Subcutaneous abdominal adipose tissue (tissue), 5 donors: Measurements from ENCODE around the gene ERICH3.

Experiments
- H3K27ac ChIP-seq: one replicate; pipeline ENCODE4 v1.7.0; 2013; ENCODE audit warnings: low read depth, mild to moderate bottlenecking, inconsistent platforms, low read length, moderate library complexity
- H3K27me3 ChIP-seq, 5 donors: one replicate each; pipeline ENCODE4 v1.7.0; 2013; ENCODE audit warnings: low read length in 5 of 5, inconsistent platforms in 1 of 5; ENCODE audit not compliant: control insufficient read depth in 5 of 5, insufficient read depth in 4 of 5
- H3K36me3 ChIP-seq, 5 donors: one replicate each; pipeline ENCODE4 v1.7.0; 2013; ENCODE audit warnings: low read length in 5 of 5; ENCODE audit not compliant: control insufficient read depth in 5 of 5, insufficient read depth in 5 of 5
- H3K4me1 ChIP-seq, 5 donors: one replicate each; pipeline ENCODE4 v1.7.0; 2013; ENCODE audit warnings: low read length in 5 of 5, mild to moderate bottlenecking in 3 of 5, moderate library complexity in 1 of 5; ENCODE audit not compliant: control insufficient read depth in 5 of 5, insufficient read depth in 5 of 5
- H3K4me3 ChIP-seq, 5 donors: one replicate each; pipeline ENCODE4 v1.7.0; 2013; ENCODE audit warnings: low read length in 5 of 5, low read depth in 1 of 5
- H3K9ac ChIP-seq, 5 donors: one replicate each; pipeline ENCODE4 v1.7.0; 2013; ENCODE audit warnings: low read length in 5 of 5, mild to moderate bottlenecking in 4 of 5, moderate library complexity in 3 of 5
- H3K9me3 ChIP-seq, 5 donors: one replicate each; pipeline ENCODE4 v1.7.0; 2013; ENCODE audit warnings: low read length in 5 of 5; ENCODE audit not compliant: control insufficient read depth in 5 of 5
- donor health status: healthy.
- donor health status: healthy.
- donor health status: healthy.
- donor health status: healthy.
- donor health status: healthy.

ERICH3 gene

GRCh38 chr1:74596717-74597116, 76.9 kb downstream of the ERICH3 start:
- no peak overlapping the region for H3K4me3 ChIP-seq
- no peaks in the 10 kb centered on the region for H3K27me3 ChIP-seq
- H3K9me3 ChIP-seq: no peaks in the 10 kb centered on the region

GRCh38 chr1:74593887-74594866, 79.4 kb downstream of the ERICH3 start:
- Histone ChIP-seq H3K9ac (no peak overlapping the region), H3K4me1 (no peaks in the 10 kb centered on the region), H3K4me3 (no peak overlapping the region), H3K9me3 (no peaks in the 10 kb centered on the region), H3K27me3 (no peaks in the 10 kb centered on the region), H3K36me3 (no peaks in the 10 kb centered on the region), H3K27ac (no peak overlapping the region)

More at GRCh38 chr1:74596717-74597116, 76.9 kb downstream of the ERICH3 start:
- Histone ChIP-seq H3K4me1 (no peaks in the 10 kb centered on the region), H3K9ac (no peak overlapping the region), H3K36me3 (no peaks in the 10 kb centered on the region), H3K27ac (no peak overlapping the region)

GRCh38 chr1:74592580-74593355, 80.8 kb downstream of the ERICH3 start:
- H3K9ac ChIP-seq: no peak overlapping the region
- no peak overlapping the region for H3K4me3 ChIP-seq
- H3K27ac ChIP-seq: no peak overlapping the region
- H3K4me1 ChIP-seq: no peaks in the 10 kb centered on the region
- no peaks in the 10 kb centered on the region for H3K27me3 ChIP-seq
- no peaks in the 10 kb centered on the region for H3K9me3 ChIP-seq
- no peaks in the 10 kb centered on the region for H3K36me3 ChIP-seq

GRCh38 chr1:74591949-74592348, 81.6 kb downstream of the ERICH3 start:
- no peaks in the 10 kb centered on the region for H3K27me3 ChIP-seq

DNA sequence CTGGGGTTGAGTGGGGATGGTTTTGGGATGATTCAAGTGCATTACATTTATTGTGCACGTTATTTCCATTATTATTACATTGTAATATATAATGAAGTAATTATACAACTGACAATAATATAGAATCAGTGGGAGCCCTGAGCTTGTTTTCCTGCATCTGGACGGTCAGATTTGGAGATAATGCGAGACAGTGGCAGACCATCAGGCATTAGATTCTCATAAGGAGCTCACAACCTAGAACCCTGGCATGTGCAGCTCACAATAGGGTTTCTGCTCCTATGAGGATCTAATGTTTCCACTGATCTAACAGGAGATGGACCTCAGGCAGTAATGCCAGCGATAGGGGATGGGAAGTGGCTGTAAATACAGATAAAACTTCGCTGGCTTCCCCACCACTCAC, 83.3 kb downstream of the ERICH3 start:
- Histone ChIP-seq H3K27ac (no peak overlapping the region), H3K9me3 (no peaks in the 10 kb centered on the region), H3K4me1 (no peaks in the 10 kb centered on the region), H3K9ac (no peak overlapping the region), H3K27me3 (no peaks in the 10 kb centered on the region), H3K36me3 (no peaks in the 10 kb centered on the region), H3K4me3 (no peak overlapping the region)

More at GRCh38 chr1:74591949-74592348, 81.6 kb downstream of the ERICH3 start:
- Histone ChIP-seq H3K9me3 (no peaks in the 10 kb centered on the region), H3K27ac (no peak overlapping the region), H3K4me1 (no peaks in the 10 kb centered on the region), H3K36me3 (no peaks in the 10 kb centered on the region), H3K4me3 (no peak overlapping the region), H3K9ac (no peak overlapping the region)

DNA sequence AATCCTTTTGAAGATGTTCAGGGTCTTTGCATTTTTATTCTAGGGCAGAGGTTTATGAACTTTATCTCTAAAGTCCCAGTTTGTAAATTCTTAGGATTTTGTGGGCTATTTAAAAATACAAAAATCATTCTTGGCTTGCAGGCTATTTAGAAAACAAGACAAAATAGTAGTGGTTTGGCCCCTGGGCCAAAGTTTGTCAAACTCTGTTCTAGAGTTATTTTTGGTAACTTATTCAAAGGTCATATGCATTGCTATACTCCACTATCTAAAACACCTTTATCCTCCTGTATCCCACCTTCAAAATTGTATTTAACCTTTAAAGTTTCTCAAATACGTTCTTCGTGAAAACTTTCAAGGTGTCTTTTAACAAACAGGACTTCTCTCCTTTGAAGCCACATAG, 85.7 kb downstream of the ERICH3 start:
- no peak overlapping the region for H3K27ac ChIP-seq
- H3K9ac ChIP-seq: no peak overlapping the region
- no peak overlapping the region for H3K4me3 ChIP-seq
- H3K4me1 ChIP-seq: no peaks in the 10 kb centered on the region
- no peaks in the 10 kb centered on the region for H3K9me3 ChIP-seq
- no peaks in the 10 kb centered on the region for H3K36me3 ChIP-seq
- H3K27me3 ChIP-seq: no peaks in the 10 kb centered on the region

DNA sequence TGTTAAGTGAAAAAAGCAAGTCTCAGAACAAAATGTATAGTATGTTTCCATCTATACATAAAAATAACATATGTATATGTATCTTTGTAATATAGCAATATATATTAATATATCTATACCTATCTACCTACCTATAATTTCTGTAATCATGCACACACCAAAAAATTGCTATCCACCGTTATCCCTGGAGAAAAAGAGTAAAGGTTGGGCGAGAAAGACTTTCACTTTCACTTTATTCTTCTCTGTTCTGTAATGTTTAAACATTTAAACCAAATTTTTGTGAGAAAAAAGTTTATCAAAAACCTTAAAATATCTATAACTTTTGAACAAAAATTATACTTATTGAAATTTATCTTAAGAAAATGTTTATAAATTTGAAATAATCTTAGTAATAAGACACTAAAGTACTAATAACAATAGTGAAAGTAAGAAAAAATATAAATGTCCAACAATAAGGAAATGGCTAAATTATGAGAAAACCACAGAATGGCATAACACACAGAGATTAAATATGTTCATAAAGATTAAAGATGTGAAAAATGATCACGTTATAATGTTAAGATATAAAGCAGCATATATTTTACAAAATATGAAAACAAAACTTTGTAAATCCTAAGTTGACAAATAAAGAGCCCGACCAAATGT, 87.2 kb downstream of the ERICH3 start:
- no peaks in the 10 kb centered on the region for H3K4me1 ChIP-seq
- no peak overlapping the region for H3K9ac ChIP-seq
- no peaks in the 10 kb centered on the region for H3K27me3 ChIP-seq
- H3K9me3 ChIP-seq: no peaks in the 10 kb centered on the region
- H3K27ac ChIP-seq: no peak overlapping the region
- no peak overlapping the region for H3K4me3 ChIP-seq
- H3K36me3 ChIP-seq: no peaks in the 10 kb centered on the region

DNA sequence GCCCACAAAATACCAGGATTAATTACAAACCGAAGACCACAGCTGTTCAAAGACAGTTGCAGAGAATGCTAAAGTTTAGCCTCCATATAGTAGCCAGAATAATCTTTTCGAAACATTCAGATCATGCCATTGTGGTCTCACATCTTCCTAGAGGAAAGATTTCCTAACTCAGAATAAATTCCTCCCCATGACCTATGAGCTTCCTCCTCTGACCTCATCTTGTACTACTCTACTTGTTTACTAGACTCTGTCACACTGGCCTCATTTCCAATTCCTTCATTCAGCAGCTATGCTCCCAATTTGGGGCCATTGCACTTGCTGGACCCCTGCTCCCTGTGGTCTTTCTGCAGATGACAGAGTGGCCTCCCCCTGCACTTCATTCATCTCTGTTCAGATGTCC, 89.4 kb downstream of the ERICH3 start:
- Histone ChIP-seq H3K36me3 (no peaks in the 10 kb centered on the region), H3K27me3 (no peaks in the 10 kb centered on the region), H3K4me3 (no peak overlapping the region), H3K9ac (no peak overlapping the region), H3K4me1 (no peaks in the 10 kb centered on the region), H3K9me3 (no peaks in the 10 kb centered on the region), H3K27ac (no peak overlapping the region)

- no peak overlapping the region for H3K4me3 ChIP-seq
- H3K9me3 ChIP-seq: no peaks in the 10 kb centered on the region
- no peaks in the 10 kb centered on the region for H3K27me3 ChIP-seq
- no peaks in the 10 kb centered on the region for H3K36me3 ChIP-seq
- H3K9ac ChIP-seq: no peak overlapping the region
- no peaks in the 10 kb centered on the region for H3K4me1 ChIP-seq
- no peak overlapping the region for H3K27ac ChIP-seq
Measured at GRCh38 chr1:74583397-74583796, 90.2 kb downstream of the ERICH3 start.

GRCh38 chr1:74579425-74579824, 94.2 kb downstream of the ERICH3 start:
- Histone ChIP-seq H3K9me3 (no peaks in the 10 kb centered on the region), H3K36me3 (no peaks in the 10 kb centered on the region), H3K4me3 (no peak overlapping the region), H3K27me3 (no peaks in the 10 kb centered on the region), H3K27ac (no peak overlapping the region), H3K9ac (no peak overlapping the region), H3K4me1 (no peaks in the 10 kb centered on the region)
